Activated naive CD8-positive, alpha-beta T cell (primary cell): Measurements from ENCODE around the gene SLC7A10.

Experiments used
- H3K27ac Mint-ChIP-seq: one replicate; pipeline ENCODE4 v1.8.0; 2021; ENCODE audit warnings: mixed read lengths
- H3K27me3 Mint-ChIP-seq: one replicate; pipeline ENCODE4 v1.8.0; 2021; ENCODE audit warnings: mixed read lengths
- H3K36me3 Mint-ChIP-seq: one replicate; pipeline ENCODE4 v1.8.0; 2021; ENCODE audit warnings: mixed read lengths
- H3K4me1 Mint-ChIP-seq: one replicate; pipeline ENCODE4 v1.8.0; 2021; ENCODE audit warnings: low read depth, mixed read lengths
- H3K4me3 Mint-ChIP-seq: one replicate; pipeline ENCODE4 v1.8.0; 2021; ENCODE audit warnings: mild to moderate bottlenecking, mixed read lengths
- H3K9me3 Mint-ChIP-seq: one replicate; pipeline ENCODE4 v1.8.0; 2021; ENCODE audit warnings: low read depth, mixed read lengths

The SLC7A10 gene

GRCh38 chr19:33248553-33248953 lies 22.9 kb upstream of the SLC7A10 start:
- Mint-ChIP-seq H3K4me3 (no peak overlapping the region), H3K36me3 (no peaks in the 10 kb centered on the region), H3K27ac (no peak overlapping the region), H3K9me3 (no peaks in the 10 kb centered on the region), H3K4me1 (no peaks in the 10 kb centered on the region), H3K27me3 (no peaks in the 10 kb centered on the region)

- H3K4me1 Mint-ChIP-seq, result no peaks in the 10 kb centered on the region
- H3K27ac Mint-ChIP-seq, result no peak overlapping the region
- H3K36me3 Mint-ChIP-seq, result no peaks in the 10 kb centered on the region
- no peak overlapping the region for H3K4me3 Mint-ChIP-seq
- no peaks in the 10 kb centered on the region for H3K27me3 Mint-ChIP-seq
- H3K9me3 Mint-ChIP-seq, result no peaks in the 10 kb centered on the region
Observed at GRCh38 chr19:33248104-33248503, 22.5 kb upstream of the SLC7A10 start.

- Mint-ChIP-seq H3K36me3 (no peaks in the 10 kb centered on the region), H3K27me3 (no peaks in the 10 kb centered on the region), H3K4me3 (no peak overlapping the region)
Observed at GRCh38 chr19:33247441-33247819, 21.8 kb upstream of the SLC7A10 start.

GRCh38 chr19:33246709-33247440 lies 21.2 kb upstream of the SLC7A10 start:
- H3K36me3 Mint-ChIP-seq, result no peaks in the 10 kb centered on the region
- no peak overlapping the region for H3K27ac Mint-ChIP-seq
- no peaks in the 10 kb centered on the region for H3K9me3 Mint-ChIP-seq
- no peaks in the 10 kb centered on the region for H3K27me3 Mint-ChIP-seq
- H3K4me3 Mint-ChIP-seq, result no peak overlapping the region
- no peaks in the 10 kb centered on the region for H3K4me1 Mint-ChIP-seq

More at GRCh38 chr19:33247441-33247819, 21.8 kb upstream of the SLC7A10 start:
- Mint-ChIP-seq H3K4me1 (no peaks in the 10 kb centered on the region), H3K9me3 (no peaks in the 10 kb centered on the region), H3K27ac (no peak overlapping the region)

DNA sequence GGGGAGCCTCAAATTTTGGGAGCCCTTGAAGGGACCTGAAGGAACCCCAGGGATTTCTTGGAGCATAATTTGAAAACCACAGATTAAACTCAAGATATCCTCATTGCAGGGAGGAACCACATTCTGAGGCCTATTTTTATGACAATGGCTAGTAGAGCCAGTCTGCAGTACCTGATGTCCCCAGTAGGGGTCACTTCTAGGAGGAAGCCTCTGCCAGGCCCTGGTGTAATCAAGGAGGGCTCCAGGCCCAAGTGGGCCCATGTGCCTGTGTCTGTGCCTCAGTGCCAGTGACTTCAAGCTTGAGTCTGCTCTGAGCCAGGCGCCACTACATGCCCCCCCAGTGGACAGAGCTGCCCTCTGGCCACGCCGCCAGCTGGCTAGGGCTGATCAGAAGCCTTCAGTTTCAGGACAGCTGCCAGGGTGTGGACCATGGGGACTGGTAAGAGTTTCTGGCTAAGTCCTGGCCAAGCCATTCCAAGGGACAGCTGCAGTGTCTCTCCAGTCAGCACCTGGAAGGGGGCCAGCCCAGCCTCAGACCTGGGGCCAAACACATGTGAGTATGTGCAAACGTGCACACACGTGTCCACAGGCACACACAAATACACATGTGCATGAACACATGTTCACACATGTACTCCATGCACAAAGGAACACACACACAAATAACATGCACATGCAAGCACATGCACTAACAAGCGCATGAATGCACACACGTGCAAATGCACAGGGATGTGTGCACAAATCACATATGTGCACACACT lies 20.5 kb upstream of the SLC7A10 start:
- H3K9me3 Mint-ChIP-seq, result no peaks in the 10 kb centered on the region
- no peaks in the 10 kb centered on the region for H3K4me1 Mint-ChIP-seq
- no peak overlapping the region for H3K27ac Mint-ChIP-seq
- no peak overlapping the region for H3K4me3 Mint-ChIP-seq
- no peaks in the 10 kb centered on the region for H3K36me3 Mint-ChIP-seq
- no peaks in the 10 kb centered on the region for H3K27me3 Mint-ChIP-seq

DNA sequence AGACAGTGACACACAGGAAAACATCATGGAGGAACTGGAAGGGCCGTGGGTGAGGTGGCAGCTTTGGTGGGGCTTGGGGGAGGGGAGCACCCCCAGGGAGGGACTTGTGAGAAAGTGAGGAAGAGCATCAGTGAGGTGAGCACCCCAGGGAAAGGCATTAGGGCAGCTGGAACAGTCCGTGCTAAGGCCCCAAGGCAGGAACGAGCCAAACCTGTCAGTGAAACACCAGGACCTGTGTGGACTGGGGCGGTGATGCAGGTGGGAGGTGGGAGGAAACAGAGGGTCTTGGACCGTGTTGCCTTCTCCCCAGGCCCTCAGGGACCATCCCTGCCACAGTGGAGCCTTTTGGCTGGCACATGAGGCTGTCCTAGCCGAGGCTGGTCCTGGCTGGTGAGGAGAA lies 17.3 kb upstream of the SLC7A10 start:
- H3K9me3 Mint-ChIP-seq, result no peaks in the 10 kb centered on the region
- no peaks in the 10 kb centered on the region for H3K36me3 Mint-ChIP-seq
- no peak overlapping the region for H3K27ac Mint-ChIP-seq

DNA sequence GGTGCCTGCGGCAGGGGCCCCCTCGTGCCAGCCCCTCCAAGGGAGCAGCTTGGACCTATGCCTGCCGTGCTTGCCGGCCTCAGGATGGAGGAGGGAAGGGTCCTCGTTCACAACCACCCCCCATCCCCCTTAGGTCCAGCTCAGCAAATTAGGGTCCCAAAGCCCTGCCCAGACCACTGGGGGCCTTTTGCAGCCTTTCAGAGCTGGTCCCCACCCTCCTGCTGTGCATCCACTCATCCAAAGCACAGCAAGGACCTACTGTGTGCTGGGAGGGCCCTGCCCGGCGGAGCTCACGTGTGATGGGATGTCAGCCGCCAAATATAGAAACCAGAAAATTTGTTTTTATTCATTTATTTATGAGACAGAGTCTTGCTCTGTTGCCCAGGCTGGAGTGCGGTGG lies 16.5 kb upstream of the SLC7A10 start:
- H3K9me3 Mint-ChIP-seq, result no peaks in the 10 kb centered on the region
- no peaks in the 10 kb centered on the region for H3K4me1 Mint-ChIP-seq
- no peaks in the 10 kb centered on the region for H3K36me3 Mint-ChIP-seq
- no peaks in the 10 kb centered on the region for H3K27me3 Mint-ChIP-seq
- H3K4me3 Mint-ChIP-seq, result no peak overlapping the region
- no peak overlapping the region for H3K27ac Mint-ChIP-seq

More for the DNA sequence above, 17.3 kb upstream of the SLC7A10 start:
- Mint-ChIP-seq H3K27me3 (no peaks in the 10 kb centered on the region), H3K4me1 (no peaks in the 10 kb centered on the region), H3K4me3 (no peak overlapping the region)

GRCh38 chr19:33241530-33242101 lies 16.0 kb upstream of the SLC7A10 start:
- no peak overlapping the region for H3K4me3 Mint-ChIP-seq
- no peaks in the 10 kb centered on the region for H3K36me3 Mint-ChIP-seq
- H3K27me3 Mint-ChIP-seq, result no peaks in the 10 kb centered on the region
- no peaks in the 10 kb centered on the region for H3K9me3 Mint-ChIP-seq
- H3K4me1 Mint-ChIP-seq, result no peaks in the 10 kb centered on the region
- H3K27ac Mint-ChIP-seq, result no peak overlapping the region

DNA sequence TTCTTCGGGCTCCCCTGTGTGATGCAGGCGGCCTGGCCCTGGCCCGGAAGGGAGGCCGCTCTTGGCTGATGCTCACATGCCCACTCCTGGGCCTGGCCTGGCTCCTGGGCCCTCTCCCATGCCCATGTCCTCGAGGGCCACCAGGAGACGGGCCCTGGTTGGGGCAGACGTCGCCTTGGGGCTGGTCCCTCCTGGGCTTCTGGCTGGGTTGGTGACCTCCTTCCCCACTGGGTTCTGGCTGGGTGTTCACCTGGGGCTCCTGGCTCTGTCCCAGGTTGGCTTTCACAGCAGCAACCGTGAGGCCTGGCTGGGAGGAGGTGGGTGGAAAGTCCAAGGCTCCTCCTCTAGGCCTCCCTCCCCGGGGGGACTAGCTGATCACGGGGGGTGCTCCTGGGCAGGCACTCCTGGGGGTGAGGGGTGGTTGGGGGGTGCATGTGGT lies 15.5 kb upstream of the SLC7A10 start:
- Mint-ChIP-seq H3K4me1 (no peaks in the 10 kb centered on the region), H3K4me3 (no peak overlapping the region), H3K36me3 (no peaks in the 10 kb centered on the region), H3K27me3 (no peaks in the 10 kb centered on the region), H3K9me3 (no peaks in the 10 kb centered on the region), H3K27ac (no peak overlapping the region)

DNA sequence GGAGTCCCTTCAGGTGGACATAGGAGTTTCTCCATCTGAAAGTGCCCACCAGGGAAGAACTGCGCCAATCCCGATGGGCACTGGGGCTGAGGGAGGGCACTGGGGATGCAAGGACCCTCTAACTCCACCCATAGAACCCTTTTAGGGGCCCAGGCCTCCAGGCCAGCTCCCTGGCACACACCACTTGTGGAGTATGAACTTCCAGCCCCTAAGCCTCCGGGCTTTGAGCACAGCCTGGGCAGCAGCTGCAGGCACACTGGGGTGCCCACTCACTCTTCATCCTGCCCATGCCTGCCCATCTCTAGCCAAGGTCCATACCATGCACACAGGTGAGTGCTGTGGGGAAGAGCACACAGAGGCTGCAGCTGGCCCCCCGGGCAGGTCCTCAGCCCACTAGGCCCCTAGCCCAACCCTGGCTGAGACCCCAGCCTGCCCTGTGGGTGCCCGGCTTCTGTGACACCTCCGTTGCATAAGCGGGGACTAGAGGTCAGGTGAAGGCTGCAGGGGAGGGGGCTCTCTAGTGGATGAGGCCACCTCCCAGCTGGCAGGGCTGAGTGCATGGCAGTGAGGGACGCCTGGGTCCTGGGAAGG lies 14.6 kb upstream of the SLC7A10 start:
- Mint-ChIP-seq H3K9me3 (no peaks in the 10 kb centered on the region), H3K27me3 (no peaks in the 10 kb centered on the region), H3K36me3 (no peaks in the 10 kb centered on the region), H3K4me3 (no peak overlapping the region), H3K27ac (no peak overlapping the region), H3K4me1 (no peaks in the 10 kb centered on the region)

GRCh38 chr19:33239223-33239975 lies 13.7 kb upstream of the SLC7A10 start:
- no peaks in the 10 kb centered on the region for H3K9me3 Mint-ChIP-seq
- no peaks in the 10 kb centered on the region for H3K4me1 Mint-ChIP-seq
- H3K4me3 Mint-ChIP-seq, result no peak overlapping the region
- no peak overlapping the region for H3K27ac Mint-ChIP-seq
- peaks cover 2% of the 10 kb centered on the region for H3K27me3 Mint-ChIP-seq
- H3K36me3 Mint-ChIP-seq, result no peaks in the 10 kb centered on the region

DNA sequence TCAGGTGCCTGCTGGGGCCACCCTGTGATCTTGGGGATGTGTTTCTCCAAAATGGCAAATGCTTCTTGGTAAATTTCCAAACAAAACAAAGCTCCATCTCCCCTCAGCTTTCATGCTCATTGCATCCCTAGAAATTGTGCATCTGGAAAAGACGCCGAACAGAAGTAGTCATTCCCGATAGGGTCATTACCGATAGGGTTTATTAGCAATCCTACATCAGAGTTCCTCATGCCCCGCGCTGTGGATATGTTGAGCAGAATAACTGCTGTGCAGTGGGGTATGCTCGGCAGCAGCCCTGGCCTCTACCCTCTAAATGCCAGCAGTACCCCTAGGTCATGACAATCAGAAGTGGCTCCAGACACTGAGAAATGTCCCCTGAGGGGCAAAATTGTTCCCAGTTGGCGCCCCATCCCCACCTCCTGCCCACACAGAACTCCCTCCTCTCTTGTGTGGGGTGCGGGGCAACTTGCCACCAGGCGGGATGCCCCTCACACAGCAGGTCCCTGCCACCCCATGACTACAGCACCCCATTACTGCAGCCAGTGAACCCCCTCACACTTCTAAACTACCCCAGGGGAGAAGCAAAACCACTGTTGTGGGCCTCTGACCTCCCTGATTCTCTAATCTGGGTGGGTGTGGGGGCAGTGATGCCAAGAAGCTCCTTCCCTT lies 13.0 kb upstream of the SLC7A10 start:
- H3K4me1 Mint-ChIP-seq, result no peaks in the 10 kb centered on the region
- H3K9me3 Mint-ChIP-seq, result no peaks in the 10 kb centered on the region
- no peak overlapping the region for H3K4me3 Mint-ChIP-seq
- H3K27ac Mint-ChIP-seq, result no peak overlapping the region
- no peaks in the 10 kb centered on the region for H3K36me3 Mint-ChIP-seq
- H3K27me3 Mint-ChIP-seq, result peaks cover 2% of the 10 kb centered on the region

GRCh38 chr19:33236696-33237390 lies 11.2 kb upstream of the SLC7A10 start:
- no peak overlapping the region for H3K4me3 Mint-ChIP-seq
- no peaks in the 10 kb centered on the region for H3K4me1 Mint-ChIP-seq
- no peaks in the 10 kb centered on the region for H3K36me3 Mint-ChIP-seq
- no peaks in the 10 kb centered on the region for H3K9me3 Mint-ChIP-seq
- H3K27ac Mint-ChIP-seq, result no peak overlapping the region
- H3K27me3 Mint-ChIP-seq, result peaks cover 2% of the 10 kb centered on the region

- H3K9me3 Mint-ChIP-seq, result no peaks in the 10 kb centered on the region
- no peak overlapping the region for H3K27ac Mint-ChIP-seq
- H3K27me3 Mint-ChIP-seq, result peaks cover 2% of the 10 kb centered on the region
- H3K4me1 Mint-ChIP-seq, result no peaks in the 10 kb centered on the region
- H3K4me3 Mint-ChIP-seq, result no peak overlapping the region
- H3K36me3 Mint-ChIP-seq, result no peaks in the 10 kb centered on the region
Observed at GRCh38 chr19:33235996-33236350, 10.3 kb upstream of the SLC7A10 start.
